HG03060 (cell line): ENCODE measurements around the gene TMEM87A.

ENCODE experiments used
- ATAC-seq: cut with Tn5 transposase; IDR thresholded peaks from one replicate; pipeline ENCODE4 v1.9.1; 2021; ENCODE audit warnings: low read depth, moderate number of reproducible peaks; ENCODE audit not compliant: unreplicated experiment

Gene TMEM87A

GRCh38 chr15:42166225-42166940, 106.8 kb downstream of the TMEM87A start:
- ATAC-seq, result no peak

- ATAC-seq, result no peak
Measured at GRCh38 chr15:42165106-42165505, 108.1 kb downstream of the TMEM87A start.

DNA sequence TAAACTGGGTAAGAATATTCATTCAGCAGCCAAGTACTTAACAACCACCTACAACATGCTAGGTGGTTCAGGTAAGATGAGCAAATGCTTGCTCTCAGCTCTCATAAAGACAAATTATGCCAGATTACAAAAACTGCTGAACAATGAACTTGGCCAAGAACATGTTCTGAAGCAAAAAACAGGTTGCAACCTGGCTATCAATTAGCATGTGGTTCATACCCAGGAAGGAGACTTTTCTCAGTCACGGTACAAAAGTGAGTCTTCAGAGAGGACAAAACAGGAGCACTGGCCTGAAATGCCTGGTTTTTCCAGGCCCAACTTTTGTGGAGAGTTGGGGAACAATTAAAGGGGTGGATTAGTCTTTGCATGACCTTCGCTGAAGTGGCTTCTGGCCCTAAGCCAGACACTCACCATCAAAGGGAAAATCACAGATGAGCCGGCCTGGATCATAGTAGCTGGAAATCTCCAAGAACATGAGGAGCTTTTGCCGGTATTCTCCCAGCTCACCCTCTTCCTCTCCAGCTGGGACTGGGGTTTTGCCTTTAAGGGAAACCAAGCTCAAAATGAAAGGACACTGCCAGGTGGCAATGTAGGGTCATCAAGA, 109.2 kb downstream of the TMEM87A start:
- no peak for ATAC-seq

DNA sequence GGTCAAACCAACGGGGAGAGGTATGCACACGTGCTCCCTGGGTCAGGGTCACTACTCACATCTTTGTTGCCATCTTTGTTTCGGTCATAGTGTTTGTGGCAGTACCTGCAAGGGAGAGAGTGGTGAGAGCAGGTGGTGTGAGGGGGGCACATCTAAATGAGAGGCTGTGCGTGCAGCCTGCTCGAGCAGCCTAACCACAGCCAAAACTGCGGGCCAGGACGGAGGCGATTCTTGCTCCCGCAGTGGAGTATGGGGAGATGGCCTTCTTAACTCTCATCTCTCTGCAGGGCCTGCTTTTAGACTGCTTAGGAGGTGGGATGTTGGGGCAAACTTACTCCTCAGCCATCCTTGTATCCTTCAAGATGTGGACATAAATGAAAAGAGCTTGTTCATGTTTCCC, 109.9 kb downstream of the TMEM87A start:
- ATAC-seq, result no peak
